AG04449 (cell line): Measurements from ENCODE around the gene GALNT10.

Source experiments
- CTCF ChIA-PET: fragments of 350-600 bp; formaldehyde crosslinking; extraction: SDS; loops from one replicate; lab custom pipeline; 2021; ENCODE audit warnings: antibody characterized with exemption; lab: Yijun Ruan, JAX
- POLR2A ChIA-PET: fragments of 400-600, 350-600 bp; formaldehyde crosslinking; extraction: SDS; loops from one replicate; lab custom pipeline; 2020; ENCODE audit warnings: antibody characterized with exemption, inconsistent platforms; lab: Yijun Ruan, JAX
- DNase-seq: peaks from one replicate; pipeline ENCODE4 v3.0.0-alpha.2; 2010; ENCODE audit warnings: low read depth, low spot score
- H3K4me3 ChIP-seq: 2 replicates; pipeline ENCODE4 v1.5.1; 2011; ENCODE audit warnings: low read depth, mild to moderate bottlenecking, control low read depth, low read length
- TF ChIP-seq, protein P1 (sequence below): IDR thresholded peaks from one replicate; pipeline ENCODE4 v1.5.1; 2011; ENCODE audit warnings: mild to moderate bottlenecking, moderate library complexity, low read length, control low read depth, inconsistent platforms; ENCODE audit not compliant: insufficient read depth; ENCODE audit errors: missing control alignments

GALNT10 gene

GRCh38 chr5:154189256-154189818 lies 1.2 kb upstream of the GALNT10 start:
- ChIA-PET POLR2A (interaction anchor here (1.0 to 3.7 kb wide), 9 partner anchors 10 to 215 kb away, joined by 3 to 20 read pairs (median 5); no protein-coding TSS in a partner anchor), CTCF (interaction anchor here (0.8 to 10.0 kb wide), 14 partner anchors 9 to 221 kb away, joined by 3 to 114 read pairs (median 6); no protein-coding TSS in a partner anchor)
- peak overlapping the region; percentile 84 for H3K4me3 ChIP-seq
- TF ChIP-seq, protein P1, sequence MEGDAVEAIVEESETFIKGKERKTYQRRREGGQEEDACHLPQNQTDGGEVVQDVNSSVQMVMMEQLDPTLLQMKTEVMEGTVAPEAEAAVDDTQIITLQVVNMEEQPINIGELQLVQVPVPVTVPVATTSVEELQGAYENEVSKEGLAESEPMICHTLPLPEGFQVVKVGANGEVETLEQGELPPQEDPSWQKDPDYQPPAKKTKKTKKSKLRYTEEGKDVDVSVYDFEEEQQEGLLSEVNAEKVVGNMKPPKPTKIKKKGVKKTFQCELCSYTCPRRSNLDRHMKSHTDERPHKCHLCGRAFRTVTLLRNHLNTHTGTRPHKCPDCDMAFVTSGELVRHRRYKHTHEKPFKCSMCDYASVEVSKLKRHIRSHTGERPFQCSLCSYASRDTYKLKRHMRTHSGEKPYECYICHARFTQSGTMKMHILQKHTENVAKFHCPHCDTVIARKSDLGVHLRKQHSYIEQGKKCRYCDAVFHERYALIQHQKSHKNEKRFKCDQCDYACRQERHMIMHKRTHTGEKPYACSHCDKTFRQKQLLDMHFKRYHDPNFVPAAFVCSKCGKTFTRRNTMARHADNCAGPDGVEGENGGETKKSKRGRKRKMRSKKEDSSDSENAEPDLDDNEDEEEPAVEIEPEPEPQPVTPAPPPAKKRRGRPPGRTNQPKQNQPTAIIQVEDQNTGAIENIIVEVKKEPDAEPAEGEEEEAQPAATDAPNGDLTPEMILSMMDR: no peak
- DNase-seq: no peak

DNA sequence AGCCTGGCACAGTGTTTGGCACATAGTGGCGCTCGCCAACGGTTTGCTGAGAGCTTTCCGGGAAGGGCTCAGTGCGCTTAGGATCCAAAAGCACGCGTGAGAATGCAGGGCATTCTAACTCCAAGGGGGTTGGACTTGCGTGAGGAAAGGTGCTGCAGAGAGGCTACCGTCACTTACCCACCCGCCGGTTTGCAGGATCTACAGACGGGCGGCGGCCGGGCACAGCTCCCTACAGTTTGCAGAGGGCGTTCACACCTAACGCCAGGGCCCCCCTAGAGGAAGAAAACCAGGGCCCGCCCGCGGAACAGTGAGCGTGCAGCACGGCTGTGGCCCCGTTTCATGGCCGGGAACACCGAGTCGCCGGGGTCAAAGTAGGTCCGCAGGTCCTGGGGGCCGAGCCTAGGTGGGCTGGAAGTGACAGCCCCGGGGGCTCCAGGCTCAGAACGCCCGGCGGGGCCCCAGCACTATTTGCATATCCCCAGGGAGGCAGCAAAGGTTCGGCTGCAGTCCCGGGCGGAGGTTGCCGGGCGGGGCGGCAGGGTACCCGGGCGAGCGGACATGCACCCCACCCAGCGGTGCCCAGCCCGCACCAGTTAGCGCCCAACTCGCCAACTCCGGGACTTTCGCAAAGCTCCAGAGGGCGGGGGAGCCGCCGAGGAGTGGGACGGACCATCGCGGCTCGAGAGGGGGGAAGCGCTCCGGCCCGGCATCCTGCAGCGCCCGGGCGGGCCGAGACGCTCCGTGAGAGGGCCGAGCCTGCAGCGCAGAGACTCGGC lies 526 bp upstream of the GALNT10 start:
- ChIA-PET CTCF (interaction anchor here (0.8 to 10.0 kb wide), 19 partner anchors 9 to 259 kb away, joined by 3 to 114 read pairs (median 5); no protein-coding TSS in a partner anchor), POLR2A (interaction anchor here (0.6 to 3.7 kb wide), 19 partner anchors 9 to 215 kb away, joined by 3 to 20 read pairs (median 4); partner anchors contain the start of genes FAM114A2 and MFAP3)
- DNase-seq: no peak
- peak overlapping the region; percentile 84 for H3K4me3 ChIP-seq
- TF ChIP-seq, protein P1: peak; percentile 48

DNA sequence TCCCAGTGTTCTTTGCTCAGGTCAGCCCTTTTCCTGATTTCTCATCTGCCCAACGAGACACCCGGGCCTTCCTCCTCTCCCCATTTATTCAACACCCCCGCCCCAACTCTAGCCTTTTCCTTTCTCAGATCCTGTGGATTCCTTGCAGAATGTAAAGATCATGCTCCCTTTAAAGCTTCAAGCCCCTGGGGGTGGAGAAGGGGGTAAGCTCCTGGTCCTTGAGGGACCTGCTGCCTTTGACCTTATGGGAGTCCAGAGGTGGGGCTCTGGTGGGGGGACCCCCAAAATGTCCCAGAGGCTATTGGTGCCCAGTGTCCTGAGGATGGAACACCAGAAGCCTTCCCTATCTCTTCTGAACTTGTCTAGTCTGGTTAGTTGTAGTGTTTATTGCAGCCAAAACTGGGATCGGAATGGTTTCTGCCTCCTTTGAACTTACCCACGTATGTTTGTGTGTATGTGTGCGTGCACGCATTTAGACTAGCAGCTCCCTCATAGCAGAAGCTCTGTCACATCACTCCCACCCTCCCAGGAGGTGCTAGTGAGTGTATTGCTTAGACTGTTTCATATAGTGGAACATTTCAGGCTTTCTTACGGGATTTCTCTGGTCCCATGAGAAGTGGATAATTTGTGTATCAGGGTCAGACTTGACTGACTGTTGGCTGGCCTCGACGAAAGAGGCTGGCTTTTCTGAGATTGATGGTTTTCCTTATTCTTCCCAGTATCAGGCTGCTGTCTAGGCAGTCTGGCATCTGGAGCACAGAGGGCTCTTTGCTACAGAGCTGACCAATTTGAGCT lies 1.1 kb downstream of the GALNT10 start:
- DNase-seq: no peak
- H3K4me3 ChIP-seq: peak overlapping the region; percentile 84
- ChIA-PET CTCF (interaction anchor here (0.7 to 10.0 kb wide), 12 partner anchors 11 to 219 kb away, joined by 3 to 114 read pairs (median 3); no protein-coding TSS in a partner anchor), POLR2A (interaction anchor here (0.8 to 3.7 kb wide), 10 partner anchors 8 to 214 kb away, joined by 3 to 20 read pairs (median 6); no protein-coding TSS in a partner anchor)
- TF ChIP-seq, protein P1: peak; percentile 25

GRCh38 chr5:154193283-154193682 lies 2.8 kb downstream of the GALNT10 start:
- TF ChIP-seq, protein P1: no peak
- ChIA-PET CTCF (interaction anchor here (1.1 to 10.0 kb wide), 10 partner anchors 9 to 212 kb away, joined by 3 to 114 read pairs (median 4); no protein-coding TSS in a partner anchor), POLR2A (interaction anchor here (0.7 to 1.6 kb wide), 3 partner anchors 9 to 57 kb away, joined by 3 to 6 read pairs (median 6); no protein-coding TSS in a partner anchor)
- peak overlapping the region; percentile 84 for H3K4me3 ChIP-seq
- no peak for DNase-seq

- TF ChIP-seq, protein P1: no peak
- ChIA-PET POLR2A (interaction anchor here (0.7 to 1.6 kb wide), 3 partner anchors 8 to 57 kb away, joined by 3 to 6 read pairs (median 6); no protein-coding TSS in a partner anchor), CTCF (interaction anchor here (1.3 to 10.0 kb wide), 8 partner anchors 8 to 212 kb away, joined by 3 to 114 read pairs (median 4); no protein-coding TSS in a partner anchor)
- no peak overlapping the region for H3K4me3 ChIP-seq
- no peak for DNase-seq
Measured at GRCh38 chr5:154193701-154194121, 3.2 kb downstream of the GALNT10 start.
